GM23248 (cell line): Measurements from ENCODE around the gene NPHP4.

Source experiments
- EZH2 ChIP-seq: fragments of 200-600 bp; sonication (generic); IDR thresholded peaks from 2 replicates; pipeline ENCODE4 v1.6.1; 2018; ENCODE audit warnings: antibody characterized with exemption, mild to moderate bottlenecking; ENCODE audit not compliant: insufficient read depth, poor library complexity, severe bottlenecking
- EZH2phosphoT487 ChIP-seq: fragments of 200-600 bp; sonication (generic); IDR thresholded peaks from 2 replicates; pipeline ENCODE4 v1.6.1; 2018; ENCODE audit warnings: antibody characterized with exemption, moderate library complexity, mild to moderate bottlenecking, low read depth; ENCODE audit not compliant: insufficient read depth

DNA sequence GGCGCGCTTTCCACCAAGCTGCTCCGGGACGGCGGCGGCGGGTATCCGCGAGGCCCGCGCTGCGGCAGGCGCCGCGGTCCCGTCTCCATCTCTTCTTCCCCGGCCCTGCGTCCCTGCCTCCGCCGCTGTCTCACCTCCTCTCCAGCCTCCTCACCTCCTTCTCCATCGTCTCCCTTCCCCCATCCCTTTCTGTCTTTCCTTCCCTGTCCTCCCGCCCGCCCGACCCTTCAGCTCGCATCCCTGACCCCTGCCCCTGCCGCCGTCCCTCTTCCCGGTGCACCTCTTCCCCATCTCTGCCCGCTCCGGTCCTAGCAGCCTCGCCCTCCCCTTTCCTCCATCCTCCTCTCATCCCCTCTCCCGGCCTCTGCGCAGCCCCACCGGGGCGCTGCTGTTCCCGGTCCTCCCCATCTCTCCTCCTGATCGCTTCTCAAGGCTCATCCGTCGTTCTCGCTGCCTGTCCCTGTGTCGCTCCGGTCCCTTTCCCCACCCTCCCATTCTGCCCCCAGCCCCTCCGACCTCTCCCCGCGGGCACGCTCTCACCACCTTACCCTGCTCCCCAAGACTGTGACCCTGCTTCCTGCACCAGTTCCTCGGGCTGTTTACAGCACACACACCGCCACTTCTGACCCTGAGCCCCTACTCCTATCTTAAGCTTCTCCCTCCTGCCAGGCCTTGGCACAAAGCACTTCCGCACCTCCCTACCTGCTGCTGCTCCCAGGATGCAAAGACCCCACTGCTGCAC, 760 bp upstream of the NPHP4 start:
- no peak for TF ChIP-seq EZH2phosphoT487
- TF ChIP-seq EZH2 = no peak
